ENCODE measurements around the gene AIMP1.

AIMP1 gene

GRCh38 chr4:106315968-106316772, at the start of gene AIMP1, which contains the start of gene TBCK:
TSS of gene AIMP1 (plus strand) at chr4:106316550. CDS start at chr4:106325010, 8,460 bp downstream.
TSS of gene TBCK (minus strand) at chr4:106316209. CDS start at chr4:106308960, 7,249 bp downstream.
- peak; percentile 86 to 89 for DNase-seq

DNA sequence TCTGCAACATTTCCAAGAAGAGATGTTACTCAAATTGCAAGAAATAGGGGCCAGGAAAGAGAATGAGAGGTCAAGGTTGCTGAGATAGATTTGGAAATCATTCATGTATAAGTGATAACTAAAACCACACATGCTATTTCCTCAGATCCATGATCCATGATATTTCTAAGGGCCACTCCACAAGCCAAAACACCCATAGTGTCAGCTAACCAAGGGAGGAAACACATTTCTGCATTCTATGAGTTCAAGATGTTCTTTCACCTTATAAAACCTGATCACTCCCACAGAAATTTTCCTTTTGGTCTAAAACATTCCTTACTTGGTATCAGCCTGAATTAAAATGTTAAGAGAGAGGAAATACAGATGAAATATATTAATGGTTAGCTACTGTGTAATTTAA, 47.6 kb upstream of the AIMP1 start:
- DNase-seq = no peak

GRCh38 chr4:106269711-106270110, 46.6 kb upstream of the AIMP1 start:
- no peak for DNase-seq

DNA sequence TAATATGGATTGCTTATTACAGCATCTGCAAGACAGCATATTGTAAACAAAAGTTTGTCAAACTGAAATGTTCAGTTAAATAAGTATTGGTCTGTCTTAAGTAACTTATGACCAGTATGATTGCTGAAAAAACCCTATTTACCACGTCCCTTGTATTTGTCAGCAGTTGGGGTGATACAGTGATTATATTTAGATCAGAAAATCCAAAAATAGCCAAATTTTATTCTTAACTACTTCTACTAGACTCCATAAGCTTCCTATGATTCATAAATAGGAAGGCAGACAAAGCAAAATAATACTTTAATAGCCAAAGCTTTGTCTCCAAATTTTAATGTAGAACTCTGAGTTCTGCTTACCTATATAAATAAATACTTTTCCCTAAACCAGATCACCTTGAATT, 45.6 kb upstream of the AIMP1 start:
- DNase-seq = no peak

GRCh38 chr4:106273831-106274230, 42.5 kb upstream of the AIMP1 start:
- no peak for DNase-seq

DNA sequence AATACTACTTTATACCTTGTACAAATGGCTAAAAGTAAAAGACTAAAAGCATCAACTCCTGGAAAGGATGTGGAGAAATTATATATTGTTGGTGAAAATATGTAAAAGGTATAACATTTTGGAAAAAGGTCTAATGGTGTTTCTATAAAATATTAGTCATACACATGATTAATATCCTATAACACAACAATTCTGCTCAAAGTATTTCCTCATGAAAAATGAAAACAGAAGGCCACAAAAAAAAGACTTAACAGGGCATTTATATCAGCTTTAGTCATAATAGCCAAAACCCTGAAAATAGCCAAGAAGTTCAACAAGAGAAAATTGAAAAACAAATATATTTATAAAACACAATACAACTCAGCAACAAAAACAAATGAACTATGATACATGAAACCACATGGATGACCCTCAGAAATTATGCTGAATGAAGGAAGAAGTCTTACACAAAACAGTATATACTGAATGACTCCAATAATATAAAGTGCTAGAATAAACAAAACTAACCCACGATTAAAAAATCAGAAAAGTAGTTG, 39.1 kb upstream of the AIMP1 start:
- DNase-seq = no peak

DNA sequence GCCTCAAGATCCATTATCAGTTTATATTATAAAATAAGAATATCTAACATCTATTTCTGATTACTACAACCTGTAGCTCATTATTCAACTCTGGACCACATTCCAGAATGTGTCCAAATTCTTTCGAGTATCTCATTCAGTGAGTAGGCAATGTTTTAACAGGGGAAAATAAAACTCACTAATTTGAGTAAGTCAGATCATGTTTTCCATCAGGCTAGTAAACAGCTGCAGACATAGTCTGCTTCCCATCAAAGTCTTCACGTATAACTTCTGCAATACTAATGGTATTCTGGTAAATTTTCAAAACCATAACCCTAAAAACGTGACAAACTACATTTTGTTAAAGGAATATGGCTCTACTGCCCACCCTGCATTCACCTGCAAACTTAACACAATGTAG, 32.1 kb upstream of the AIMP1 start:
- DNase-seq = no peak

DNA sequence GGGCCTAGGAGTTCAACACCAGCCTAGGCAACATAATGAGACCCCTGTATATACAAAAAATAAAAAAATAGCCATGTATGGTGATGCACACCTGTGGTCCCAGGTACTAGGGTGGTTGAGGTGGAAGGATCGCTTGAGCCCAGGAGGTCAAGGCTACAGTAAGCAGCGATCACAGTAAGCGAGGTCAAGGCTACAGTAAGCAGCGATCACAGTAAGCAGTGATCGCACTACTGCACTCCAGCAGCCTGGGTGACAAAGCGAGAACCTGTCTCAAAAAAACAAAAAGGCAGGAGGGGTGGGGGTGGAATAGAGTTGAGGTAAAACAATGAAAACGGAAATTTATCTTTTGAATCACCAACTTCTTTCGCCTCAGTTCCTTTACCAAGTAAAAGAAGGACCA, 29.7 kb upstream of the AIMP1 start:
- DNase-seq = no peak

DNA sequence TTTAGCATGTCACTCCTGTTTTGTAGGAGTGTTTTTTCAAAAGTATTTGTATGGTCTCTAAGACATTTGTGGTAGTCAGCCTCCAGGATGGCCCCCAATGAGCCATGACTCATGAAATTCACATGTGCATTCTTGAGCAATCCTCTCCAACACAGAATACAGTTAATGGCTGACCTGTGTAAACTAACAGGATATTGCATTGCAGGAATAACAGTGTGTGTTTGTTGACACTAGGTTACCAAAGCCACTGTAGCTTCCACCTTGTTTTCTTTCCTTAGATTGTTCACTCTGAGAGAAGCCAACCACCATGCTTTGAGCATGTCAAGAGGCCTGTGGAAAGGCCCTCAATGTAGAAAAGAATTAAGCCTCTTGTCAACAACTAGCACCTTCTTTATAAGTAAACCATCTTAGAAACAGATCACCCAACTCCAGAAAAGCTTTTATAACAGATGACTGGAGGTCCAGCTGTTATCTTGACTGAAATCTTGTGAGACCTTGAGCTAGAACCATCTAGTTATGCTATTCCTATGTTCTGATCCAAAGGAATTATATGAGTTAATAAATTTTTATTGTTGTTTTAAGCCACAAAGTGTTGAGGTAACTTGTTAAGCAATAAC, 28.9 kb upstream of the AIMP1 start:
- no peak for DNase-seq

DNA sequence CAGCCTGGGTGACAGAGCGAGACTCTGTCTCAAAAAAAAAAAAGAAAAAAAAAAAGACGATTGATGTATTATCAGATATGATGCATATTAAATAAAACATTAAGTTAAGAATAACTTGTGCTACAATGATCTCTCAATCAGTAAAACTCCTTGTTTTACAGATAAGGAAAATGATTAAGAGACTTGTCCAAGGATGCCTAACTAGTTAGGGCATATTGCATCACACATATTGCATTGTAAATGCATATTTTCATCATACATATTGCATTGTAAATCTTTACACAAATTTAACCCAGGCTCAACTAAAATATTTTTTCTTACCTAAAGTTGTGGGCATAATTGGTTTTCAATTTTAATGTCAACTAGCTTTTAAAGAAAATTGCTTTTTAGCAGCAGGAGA, 26.6 kb upstream of the AIMP1 start:
- no peak for DNase-seq

GRCh38 chr4:106291678-106292077, 24.7 kb upstream of the AIMP1 start:
- no peak for DNase-seq

DNA sequence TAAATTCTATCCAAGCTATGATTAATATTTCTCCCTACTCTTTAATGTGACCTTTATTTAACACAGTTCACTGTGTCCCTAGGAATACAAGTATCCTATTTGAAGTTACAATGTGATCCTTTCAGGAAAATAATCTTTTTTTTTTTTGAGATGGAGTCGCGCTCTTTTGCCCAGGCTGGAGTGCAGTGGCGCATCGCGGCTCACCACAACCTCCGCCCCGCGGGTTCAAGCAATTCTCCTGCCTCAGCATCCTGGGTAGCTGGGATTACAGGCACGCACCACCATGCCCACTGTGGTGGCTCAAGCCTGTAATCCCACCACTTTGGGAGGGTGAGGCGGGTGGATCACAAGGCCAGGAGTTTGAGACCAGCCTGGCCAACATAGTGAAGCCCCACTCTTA, 22.3 kb upstream of the AIMP1 start:
- no peak for DNase-seq

DNA sequence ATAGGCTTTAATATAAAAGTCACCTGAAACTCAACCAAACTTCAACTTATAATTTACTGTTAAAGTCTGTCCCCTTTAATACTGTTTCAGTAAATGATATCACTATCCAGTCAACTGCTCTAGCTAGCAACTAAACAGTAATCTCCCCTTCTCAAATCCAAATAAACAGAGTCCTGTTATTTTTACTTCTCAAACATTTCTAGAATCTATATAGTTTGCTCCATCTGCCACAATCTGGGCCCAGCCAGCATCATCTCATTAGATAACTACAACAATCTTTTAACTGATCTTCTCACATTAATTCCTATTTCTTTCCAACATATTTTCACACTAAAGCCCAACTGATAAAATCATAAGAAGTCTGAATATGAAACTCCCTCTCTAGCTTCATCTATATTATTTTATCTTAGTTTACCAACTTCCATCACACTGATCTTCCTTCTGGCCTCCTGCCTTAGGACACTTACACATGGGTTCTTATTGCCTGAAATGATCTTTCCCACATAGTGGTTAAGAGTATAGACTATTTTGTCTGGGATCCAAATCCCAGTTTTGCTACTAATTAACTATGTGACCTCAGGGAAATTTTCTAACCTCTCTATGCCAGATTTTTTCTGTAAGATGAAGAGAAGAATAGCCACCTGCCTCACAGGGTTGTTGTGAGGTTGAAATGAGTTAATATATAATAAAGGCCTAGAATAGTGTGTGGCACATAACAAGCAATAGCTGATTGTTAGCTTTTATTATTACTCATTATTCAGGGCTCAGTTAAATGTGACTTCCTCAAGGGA, 18.9 kb upstream of the AIMP1 start:
- no peak for DNase-seq

DNA sequence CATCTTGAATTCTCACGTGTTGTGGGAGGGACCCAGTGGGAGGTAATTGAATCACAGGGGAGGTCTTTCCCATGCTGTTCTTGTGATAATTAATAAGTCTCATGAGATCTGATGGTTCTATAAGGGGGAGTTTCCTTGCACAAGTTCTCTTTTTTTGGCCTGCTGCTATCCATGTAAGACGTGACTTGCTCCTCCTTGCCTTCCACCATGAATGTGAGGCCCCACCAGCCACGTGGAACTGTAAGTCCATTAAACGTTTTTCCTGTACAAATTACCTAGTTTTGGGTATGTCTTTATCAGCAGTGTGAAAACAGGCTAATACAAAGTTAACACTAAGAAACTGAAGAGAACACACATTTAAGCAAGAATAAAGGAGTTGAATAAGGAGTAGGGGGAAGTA, 16.4 kb upstream of the AIMP1 start:
- no peak for DNase-seq

DNA sequence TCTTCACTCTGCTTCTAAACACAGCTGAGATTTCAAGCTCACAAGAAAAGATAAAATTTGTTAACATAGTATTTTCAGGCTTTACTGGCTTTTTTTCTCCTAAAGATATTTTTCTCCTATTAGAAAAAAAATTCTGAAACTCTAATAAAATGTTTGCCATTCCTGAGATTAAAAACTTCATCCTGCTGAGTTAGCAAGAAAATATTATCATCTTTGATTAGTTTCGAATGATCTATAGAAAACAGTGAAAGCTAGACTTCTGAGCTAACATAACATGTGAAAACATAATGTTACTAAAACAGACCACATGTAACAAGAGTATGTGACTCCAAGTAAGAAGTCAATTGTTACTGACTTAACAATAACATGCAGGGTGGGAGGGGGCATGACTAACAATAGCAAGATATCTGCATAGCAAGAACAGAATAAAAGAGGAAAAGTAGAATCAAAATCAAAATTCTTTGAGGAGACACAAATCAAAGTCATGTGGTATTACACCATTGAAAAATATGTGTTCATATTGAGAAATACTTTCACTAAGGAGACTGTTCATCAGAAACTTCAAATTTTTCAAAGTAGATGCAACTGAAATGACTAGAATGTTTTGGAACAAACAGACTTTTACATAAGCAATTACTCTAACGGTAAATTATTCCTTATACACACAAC, 14.8 kb upstream of the AIMP1 start:
- DNase-seq = no peak

DNA sequence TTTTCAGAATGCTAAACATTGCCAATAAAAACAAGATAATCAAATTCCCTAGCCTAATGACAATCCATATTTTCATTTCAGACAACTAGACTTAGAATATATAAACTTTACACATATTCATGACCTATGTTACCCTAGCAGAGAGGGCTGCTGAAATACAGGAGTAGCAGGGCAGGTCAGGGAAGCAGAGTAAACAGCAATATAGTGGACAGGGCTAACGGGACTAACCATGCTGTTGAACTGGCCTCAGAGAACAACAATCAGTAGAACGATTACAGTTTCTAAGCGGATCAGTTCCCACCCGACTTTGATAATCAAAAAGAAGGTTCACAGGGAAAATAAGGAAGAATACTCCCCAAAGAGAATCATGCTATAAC, 14.3 kb upstream of the AIMP1 start:
- DNase-seq = no peak

GRCh38 chr4:106303548-106304281, 12.6 kb upstream of the AIMP1 start:
- DNase-seq = no peak

DNA sequence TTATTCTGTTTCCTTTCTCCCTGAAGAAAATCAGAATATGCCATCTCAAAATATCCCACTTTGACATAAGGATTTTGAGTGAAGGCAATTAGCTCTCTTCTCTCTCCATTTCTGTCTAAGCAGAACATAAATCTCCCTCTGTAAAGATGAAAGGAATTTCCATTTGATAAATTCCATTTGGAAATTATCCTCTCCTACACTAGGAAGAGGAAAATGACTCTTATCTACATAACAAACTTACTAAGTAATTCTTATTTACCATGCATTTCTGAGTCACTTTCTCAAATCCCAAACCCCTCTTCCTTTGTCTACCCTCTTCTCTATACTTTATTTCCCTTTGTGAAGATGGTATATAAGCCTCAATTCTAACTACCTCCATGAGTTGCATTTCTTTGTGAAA, 11.7 kb upstream of the AIMP1 start:
- no peak for DNase-seq

GRCh38 chr4:106305435-106306055, 10.8 kb upstream of the AIMP1 start:
- DNase-seq = no peak

DNA sequence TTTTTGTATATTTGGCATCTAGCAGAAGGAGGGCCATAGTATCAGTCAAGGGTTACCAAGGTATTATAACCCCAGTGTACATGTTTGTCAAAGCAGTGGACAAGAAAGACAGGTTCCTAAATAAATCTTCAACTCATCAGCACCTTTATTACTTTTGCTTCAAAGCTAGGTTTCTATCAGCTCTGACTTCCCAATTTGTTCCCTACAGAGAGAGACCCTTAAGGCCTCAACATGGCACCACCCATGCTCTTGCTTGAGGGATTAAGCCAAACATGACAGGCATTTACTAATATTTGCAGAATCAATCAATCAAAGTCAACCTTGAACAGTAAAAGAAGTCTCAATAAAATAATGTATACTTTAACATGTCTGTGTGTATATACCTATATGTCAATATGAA, 9.8 kb upstream of the AIMP1 start:
- DNase-seq = no peak

DNA sequence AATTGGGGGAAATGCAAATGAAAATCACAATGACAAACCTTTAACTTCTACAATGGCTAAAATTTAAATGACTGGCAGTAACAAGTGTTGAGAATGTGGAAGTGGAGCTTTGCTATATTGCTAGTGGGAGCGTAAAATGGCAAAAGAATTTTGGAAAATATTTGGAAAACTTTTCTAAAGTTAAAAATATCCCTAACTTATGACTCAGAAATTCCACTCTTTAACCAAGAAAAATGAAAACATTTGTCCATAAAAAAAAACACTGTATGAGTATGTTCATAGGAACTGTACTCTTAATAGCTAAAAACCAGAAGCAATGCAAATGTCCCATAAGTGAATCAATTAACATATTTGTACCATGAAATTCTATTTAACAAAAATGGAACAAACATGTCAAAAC, 4.0 kb upstream of the AIMP1 start:
- DNase-seq = no peak

- no peak for DNase-seq
Observed at GRCh38 chr4:106312997-106313522, 3.3 kb upstream of the AIMP1 start.

All from activated CD4-positive, alpha-beta T cell treated with anti-CD3 and anti-CD28 coated beads for 4 hours (primary cell).